DND-41 (cell line): Measurements from ENCODE around the gene DSN1.

Experiments
- ATAC-seq: fragments of 200-7000 bp; cut with Tn5 transposase; 3 replicates; pipeline ENCODE4 v1.9.1; 2021; ENCODE audit warnings: low read depth; ENCODE audit not compliant: insufficient read depth
- DNase-seq: peaks from one replicate; pipeline ENCODE4 v3.0.0-alpha.2; 2020
- H2AFZ ChIP-seq: 2 replicates; pipeline ENCODE4 v1.6.0; 2012; ENCODE audit warnings: low read depth, low read length
- H3K27ac ChIP-seq: 2 replicates; pipeline ENCODE4 v1.5.1; 2012; ENCODE audit warnings: low read length, inconsistent platforms
- H3K27me3 ChIP-seq: fragments of 200-600 bp; sonication (generic); 2 replicates; pipeline ENCODE4 v1.6.0; 2012; ENCODE audit warnings: low read length, mild to moderate bottlenecking, inconsistent platforms; ENCODE audit not compliant: insufficient read depth, poor library complexity
- H3K36me3 ChIP-seq: 2 replicates; pipeline ENCODE4 v1.5.1; 2012; ENCODE audit warnings: low read length, inconsistent platforms; ENCODE audit not compliant: insufficient read depth
- H3K4me1 ChIP-seq: 2 replicates; pipeline ENCODE4 v1.5.1; 2012; ENCODE audit warnings: mild to moderate bottlenecking, low read length; ENCODE audit not compliant: insufficient read depth
- H3K4me2 ChIP-seq: 2 replicates; pipeline ENCODE4 v1.6.0; 2012; ENCODE audit warnings: mild to moderate bottlenecking, moderate library complexity, low read length, inconsistent platforms; ENCODE audit not compliant: insufficient read depth
- H3K4me3 ChIP-seq, 2 experiments: fragments of 200-600 bp in 1 of 2; shearing (Covaris generic) in 1 of 2; 2 replicates each; pipeline ENCODE4 v1.5.1; 2012 to 2016; ENCODE audit warnings: inconsistent platforms in 2 of 2, low read length in 2 of 2, mild to moderate bottlenecking in 2 of 2, low read depth in 1 of 2, moderate library complexity in 1 of 2
- H3K79me2 ChIP-seq: 2 replicates; pipeline ENCODE4 v1.6.0; 2012; ENCODE audit warnings: low read length, inconsistent platforms; ENCODE audit not compliant: insufficient read depth
- H3K9ac ChIP-seq: 2 replicates; pipeline ENCODE4 v1.6.0; 2012; ENCODE audit warnings: low read depth, mild to moderate bottlenecking, inconsistent platforms, low read length, moderate library complexity
- H3K9me3 ChIP-seq: 2 replicates; pipeline ENCODE4 v1.5.1; 2012; ENCODE audit warnings: low read length, moderate library complexity, mild to moderate bottlenecking, inconsistent platforms; ENCODE audit not compliant: insufficient read depth, severe bottlenecking
- H4K20me1 ChIP-seq: 2 replicates; pipeline ENCODE4 v1.6.0; 2012; ENCODE audit warnings: low read length; ENCODE audit not compliant: insufficient read depth
- EZH2 ChIP-seq: IDR thresholded peaks from 3 replicates; pipeline ENCODE4 v1.6.1; 2012; ENCODE audit warnings: borderline replicate concordance, low read depth, mild to moderate bottlenecking, moderate library complexity, low read length, inconsistent platforms; ENCODE audit not compliant: severe bottlenecking
- TF ChIP-seq, protein P1 (sequence below): IDR thresholded peaks from 2 replicates; pipeline ENCODE4 v1.5.1; 2012; ENCODE audit warnings: borderline replicate concordance, low read length, moderate library complexity, mild to moderate bottlenecking; ENCODE audit not compliant: poor library complexity, severe bottlenecking; ENCODE audit errors: extremely low read depth

DSN1 gene

DNA sequence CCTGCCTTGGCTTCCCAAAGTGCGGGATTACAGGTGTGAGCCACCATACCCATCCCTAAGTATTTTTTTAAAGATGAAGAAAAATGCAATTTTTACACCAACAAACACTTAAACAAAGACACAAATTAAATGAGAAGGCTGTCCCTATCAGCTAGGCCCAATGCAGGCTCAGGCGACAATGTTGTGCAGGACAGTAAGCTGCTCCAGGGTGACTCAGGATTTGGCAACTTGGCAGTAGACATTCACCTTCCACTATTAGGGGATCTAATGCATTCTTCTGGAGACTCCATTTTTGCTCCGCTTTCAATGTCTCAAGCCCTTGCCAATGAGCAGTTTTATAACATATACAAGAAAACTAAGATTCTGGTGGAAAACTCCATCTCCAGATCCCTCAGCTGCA, 47.4 kb downstream of the DSN1 start:
- Histone ChIP-seq H3K4me2 (no peak overlapping the region), H2AFZ (no peak overlapping the region), H3K27me3 (no peaks in the 10 kb centered on the region), H3K27ac (no peak overlapping the region), H4K20me1 (peaks cover 6% of the 10 kb centered on the region; the same call in 1 of the 2 replicates), H3K9me3 (no peaks in the 10 kb centered on the region), H3K4me1 (no peaks in the 10 kb centered on the region), H3K79me2 (peaks cover 36% of the 10 kb centered on the region), H3K9ac (no peak overlapping the region), H3K36me3 (no peaks in the 10 kb centered on the region), H3K4me3 (no peak overlapping the region)
- ATAC-seq, result no peak
- TF ChIP-seq EZH2, result no peak
- TF ChIP-seq, protein P1, sequence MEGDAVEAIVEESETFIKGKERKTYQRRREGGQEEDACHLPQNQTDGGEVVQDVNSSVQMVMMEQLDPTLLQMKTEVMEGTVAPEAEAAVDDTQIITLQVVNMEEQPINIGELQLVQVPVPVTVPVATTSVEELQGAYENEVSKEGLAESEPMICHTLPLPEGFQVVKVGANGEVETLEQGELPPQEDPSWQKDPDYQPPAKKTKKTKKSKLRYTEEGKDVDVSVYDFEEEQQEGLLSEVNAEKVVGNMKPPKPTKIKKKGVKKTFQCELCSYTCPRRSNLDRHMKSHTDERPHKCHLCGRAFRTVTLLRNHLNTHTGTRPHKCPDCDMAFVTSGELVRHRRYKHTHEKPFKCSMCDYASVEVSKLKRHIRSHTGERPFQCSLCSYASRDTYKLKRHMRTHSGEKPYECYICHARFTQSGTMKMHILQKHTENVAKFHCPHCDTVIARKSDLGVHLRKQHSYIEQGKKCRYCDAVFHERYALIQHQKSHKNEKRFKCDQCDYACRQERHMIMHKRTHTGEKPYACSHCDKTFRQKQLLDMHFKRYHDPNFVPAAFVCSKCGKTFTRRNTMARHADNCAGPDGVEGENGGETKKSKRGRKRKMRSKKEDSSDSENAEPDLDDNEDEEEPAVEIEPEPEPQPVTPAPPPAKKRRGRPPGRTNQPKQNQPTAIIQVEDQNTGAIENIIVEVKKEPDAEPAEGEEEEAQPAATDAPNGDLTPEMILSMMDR, result no peak
- no peak for DNase-seq

DNA sequence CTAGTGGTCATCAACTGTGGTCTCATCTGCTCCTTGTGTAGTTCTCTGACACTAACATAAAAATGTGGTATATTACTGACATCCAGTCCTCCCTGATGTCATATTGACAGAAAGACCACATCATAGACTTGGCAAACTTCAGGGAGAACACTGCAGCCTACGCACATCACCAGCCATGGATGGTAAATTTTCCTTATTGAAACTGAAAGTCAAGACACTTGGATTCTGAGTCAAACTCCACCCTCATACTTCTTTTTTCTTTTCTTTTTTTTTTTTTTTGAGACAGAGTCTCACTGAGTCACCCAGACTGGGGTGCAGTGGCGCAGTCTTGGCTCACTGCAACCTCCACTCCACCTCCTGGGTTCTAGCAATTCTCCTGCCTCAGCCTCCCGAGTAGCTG, 53.1 kb downstream of the DSN1 start:
- TF ChIP-seq, protein P1, result no peak
- TF ChIP-seq EZH2, result no peak
- H3K27me3 ChIP-seq, result no peaks in the 10 kb centered on the region
- ATAC-seq, result no peak
- no peak overlapping the region for H3K27ac ChIP-seq
- no peak overlapping the region for H3K9ac ChIP-seq
- H3K79me2 ChIP-seq, result peaks cover 12% of the 10 kb centered on the region
- no peaks in the 10 kb centered on the region for H3K9me3 ChIP-seq
- H4K20me1 ChIP-seq, result no peaks in the 10 kb centered on the region
- no peaks in the 10 kb centered on the region for H3K4me1 ChIP-seq
- peaks cover 13% of the 10 kb centered on the region for H3K36me3 ChIP-seq
- no peak overlapping the region for H2AFZ ChIP-seq
- no peak for DNase-seq
- no peak overlapping the region for H3K4me2 ChIP-seq
- H3K4me3 ChIP-seq, result no peak overlapping the region

DNA sequence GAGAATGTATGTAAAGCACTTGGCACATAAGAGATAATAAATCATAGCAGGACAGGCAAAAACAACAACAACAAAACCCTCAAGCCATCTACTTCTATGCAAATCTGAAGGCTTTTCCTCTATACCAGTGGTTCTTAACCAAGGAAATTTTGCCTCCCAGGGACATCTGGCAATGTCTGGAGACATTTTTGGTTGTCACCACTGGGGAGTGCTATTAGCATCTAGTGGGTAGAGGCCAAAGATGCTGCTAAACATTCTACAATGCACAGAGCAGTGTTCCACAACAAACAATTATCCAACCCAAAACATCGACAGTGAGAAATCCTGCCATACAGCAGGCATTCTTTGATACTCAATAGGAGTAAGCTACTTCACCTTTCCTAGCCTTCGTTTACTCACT, 55.9 kb downstream of the DSN1 start:
- Histone ChIP-seq H3K9me3 (no peaks in the 10 kb centered on the region), H3K9ac (no peak overlapping the region), H3K27ac (no peak overlapping the region), H3K4me1 (no peaks in the 10 kb centered on the region), H2AFZ (no peak overlapping the region), H3K79me2 (peaks cover under 1% of the 10 kb centered on the region; the same call in 1 of the 2 replicates), H3K36me3 (peaks cover 13% of the 10 kb centered on the region), H4K20me1 (no peaks in the 10 kb centered on the region), H3K4me2 (no peak overlapping the region), H3K4me3 (no peak overlapping the region), H3K27me3 (no peaks in the 10 kb centered on the region)
- no peak for ATAC-seq
- TF ChIP-seq, protein P1, result peak; percentile 24
- no peak for TF ChIP-seq EZH2
- DNase-seq, result no peak

DNA sequence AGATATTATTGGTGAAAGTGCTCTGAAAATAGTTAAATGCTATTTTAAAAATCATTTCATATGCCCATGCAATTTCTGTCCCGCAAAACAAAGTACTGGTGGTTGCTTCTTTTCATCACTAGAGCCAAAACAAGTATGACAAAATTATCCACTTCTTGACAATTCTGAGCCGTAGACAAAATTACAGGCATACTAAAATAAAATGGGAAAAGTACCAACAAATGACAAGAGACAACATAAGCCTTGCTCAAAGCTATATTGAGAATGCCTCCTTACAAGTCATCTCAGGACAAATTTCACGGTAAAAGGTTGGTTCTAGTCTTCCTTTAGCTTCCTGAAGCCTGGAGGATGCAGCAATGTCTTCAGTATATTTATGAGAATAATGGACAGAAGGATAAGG, 56.5 kb downstream of the DSN1 start:
- Histone ChIP-seq H4K20me1 (no peaks in the 10 kb centered on the region), H2AFZ (no peak overlapping the region), H3K4me1 (no peaks in the 10 kb centered on the region), H3K27ac (no peak overlapping the region), H3K79me2 (no peaks in the 10 kb centered on the region), H3K4me2 (no peak overlapping the region), H3K27me3 (no peaks in the 10 kb centered on the region), H3K36me3 (peaks cover 13% of the 10 kb centered on the region), H3K9ac (no peak overlapping the region), H3K9me3 (no peaks in the 10 kb centered on the region), H3K4me3 (no peak overlapping the region)
- ATAC-seq, result no peak
- DNase-seq, result no peak
- TF ChIP-seq, protein P1, result no peak
- no peak for TF ChIP-seq EZH2
